Measurements from ENCODE around the gene PEX1. TPM values are rescaled to one million over a fixed set of nuclear protein-coding genes. Genes with fewer than 3 reads are reported as not detected.

PEX1 gene
- total and polyA plus RNA-seq, 2 of the 13 experiments (the other 11 are each of a cell fraction or from before 2014, with no cell fraction given): 16.6 to 22.4 TPM

DNA sequence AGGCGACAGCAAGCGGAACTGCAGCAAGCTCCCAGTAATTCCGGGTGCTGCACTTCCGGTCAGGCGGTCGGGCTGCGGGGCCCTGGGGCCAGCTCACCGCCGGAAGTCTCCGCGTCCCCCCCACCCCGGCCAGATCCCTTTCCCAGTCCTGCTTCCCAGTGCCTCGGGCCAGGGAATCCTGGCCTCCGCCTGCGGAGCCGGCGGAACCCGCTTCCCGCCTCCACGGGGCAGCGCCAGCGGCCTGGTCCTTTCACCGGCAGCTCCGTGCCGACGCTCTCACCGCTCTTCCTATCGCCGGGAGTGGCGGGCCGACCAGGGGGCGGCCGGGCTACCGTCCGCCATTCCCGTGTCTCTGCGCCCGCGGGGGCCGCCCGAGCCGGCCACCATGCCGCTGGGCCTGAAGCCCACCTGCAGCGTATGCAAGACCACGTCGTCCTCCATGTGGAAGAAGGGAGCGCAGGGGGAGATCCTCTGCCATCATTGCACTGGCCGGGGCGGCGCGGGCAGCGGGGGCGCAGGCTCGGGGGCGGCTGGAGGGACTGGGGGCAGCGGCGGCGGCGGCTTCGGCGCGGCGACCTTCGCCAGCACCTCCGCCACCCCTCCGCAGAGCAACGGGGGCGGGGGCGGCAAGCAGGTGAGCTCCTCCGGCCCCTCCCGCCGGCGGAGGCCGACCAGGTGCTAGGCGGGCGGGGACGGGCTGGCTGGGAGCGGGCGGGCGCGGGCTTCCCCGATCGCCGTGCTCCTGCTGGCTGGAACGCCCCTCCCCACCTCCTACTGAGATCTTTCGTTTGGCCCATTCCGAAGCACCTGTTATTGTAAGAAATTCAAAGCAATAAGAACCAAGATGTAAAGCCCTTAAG is 80.7 kb downstream of the PEX1 start, which contains the start of gene GATAD1:
TSS of gene GATAD1 (plus strand) at position 138 of the 860 bp plus-strand sequence. CDS start at position 386, 248 bp downstream.
- intact Hi-C loops (cut with micrococcal nuclease; ENCODE audit: unreplicated experiment) (loop anchor here (1.0 to 5.0 kb wide), 5 partner anchors 23 to 315 kb away; partner anchors contain the start of genes ANKIB1, CYP51A1, KRIT1 and LRRD1), in situ Hi-C loops (cut with HindIII; ENCODE audit: extremely low pct_ligation_motif_present, low pct_unique_long_range_greater_than_20kb) (loop anchor here (25.0 kb wide), 1 partner anchor 615 kb away; no protein-coding TSS in a partner anchor)
- ChIA-PET CTCF (ENCODE audit: low intra/inter-chr PET ratio, low total read pairs) (interaction anchor here (1.5 to 3.0 kb wide), 2 partner anchors 23 to 269 kb away, joined by 5 to 22 read pairs; partner anchors contain the start of gene LRRD1), POLR2A (interaction anchor here (0.7 to 2.6 kb wide), 9 partner anchors 14 to 617 kb away, joined by 3 to 22 read pairs (median 6); partner anchors contain the start of genes ANKIB1, CYP51A1, KRIT1 and LRRD1)
- Histone ChIP-seq H3K4me2 (ENCODE audit: low read depth, low read length) (peak within 1 kb of the TSS; percentile 83), H3K9ac (ENCODE audit: insufficient read depth, low read depth, low read length) (peak within 1 kb of the TSS; percentile 98), H3K4me1 (ENCODE audit: insufficient read depth, low read length) (peaks cover 45% of the 10 kb centered on the region), H3K27me3 (ENCODE audit: control insufficient read depth in 1 of 2, insufficient read depth in 2 of 2, low read length in 2 of 2) (no peaks in the 10 kb centered on the region), H3K79me2 (ENCODE audit: insufficient read depth, low read length) (peaks cover 13% of the 10 kb centered on the region), H3K36me3 (replicated peaks in 1 of 2; ENCODE audit: control insufficient read depth in 1 of 2, insufficient read depth in 2 of 2, low read length in 2 of 2) (peaks cover 6 to 18% of the 10 kb centered on the region in 2 experiments; a peak in 4 of 5 replicates), H3K9me3 (ENCODE audit: low read length) (no peaks in the 10 kb centered on the region), H2AFZ (ENCODE audit: low read length) (peak within 1 kb of the TSS; percentile 87), H3K27ac (ENCODE audit: extremely low read length, insufficient read depth, low read length) (peak within 1 kb of the TSS; percentile 93), H4K20me1 (ENCODE audit: insufficient read depth, low read length) (no peaks in the 10 kb centered on the region), H3K4me3 (replicated peaks in 1 of 3; ENCODE audit: insufficient read depth in 1 of 3, low read depth in 2 of 3, low read length in 3 of 3) (peak within 1 kb of the TSS; percentile 73 to 98 (median 88))
- BruUV-seq (replicated peaks): no TSS peak
- FAIRE-seq (peak; percentile 89), ATAC-seq (peak; percentile 98), DNase-seq (ENCODE audit: low spot score) (peak; percentile 89)
- 0% methylated on average over 1 of the region's 87 CpGs for WGBS (ENCODE audit: low lambda C conversion rate)
- TF ChIP-seq, protein P1, sequence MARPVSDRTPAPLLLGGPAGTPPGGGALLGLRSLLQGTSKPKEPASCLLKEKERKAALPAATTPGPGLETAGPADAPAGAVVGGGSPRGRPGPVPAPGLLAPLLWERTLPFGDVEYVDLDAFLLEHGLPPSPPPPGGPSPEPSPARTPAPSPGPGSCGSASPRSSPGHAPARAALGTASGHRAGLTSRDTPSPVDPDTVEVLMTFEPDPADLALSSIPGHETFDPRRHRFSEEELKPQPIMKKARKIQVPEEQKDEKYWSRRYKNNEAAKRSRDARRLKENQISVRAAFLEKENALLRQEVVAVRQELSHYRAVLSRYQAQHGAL (CRISPR knock-in tag; IDR thresholded peaks at IDR 0.05; ENCODE audit: not compliant biosample characterization): no peak
- TF ChIP-seq BORCS8-MEF2B (CRISPR knock-in tag; IDR thresholded peaks at IDR 0.05) (peak; percentile 82; the same call in 1 of the 2 replicates), KMT2A (CRISPR knock-in tag; IDR thresholded peaks at IDR 0.05) (peak; percentile 84), HCFC1 (IDR thresholded peaks at IDR 0.05; ENCODE audit: low read depth, low read length) (no peak), PPARG (CRISPR knock-in tag; conservative IDR thresholded peaks at IDR 0.05) (peak; percentile 53; the same call in 1 of the 2 replicates), ZFYVE20 (CRISPR knock-in tag; IDR thresholded peaks at IDR 0.05; ENCODE audit: borderline replicate concordance, low read depth) (no peak), IRX3 (CRISPR knock-in tag; IDR thresholded peaks at IDR 0.05; ENCODE audit: borderline replicate concordance, low read depth) (0 out of 2 replicates have a peak, but pooled peaks have one; percentile 55), FOXC1 (CRISPR knock-in tag; IDR thresholded peaks at IDR 0.05; ENCODE audit: borderline replicate concordance) (peak; percentile 58; the same call in 1 of the 2 replicates), ATRX (CRISPR knock-in tag; IDR thresholded peaks at IDR 0.05; ENCODE audit: borderline replicate concordance) (no peak), ZFP1 (CRISPR knock-in tag; IDR thresholded peaks at IDR 0.05) (peak; percentile 54; the same call in 1 of the 2 replicates), ZFAT (CRISPR knock-in tag; conservative IDR thresholded peaks at IDR 0.05) (no peak), FOXK1 (CRISPR knock-in tag; IDR thresholded peaks at IDR 0.05; ENCODE audit: borderline replicate concordance, low read depth) (peak; percentile 40; the same call in 1 of the 2 replicates), NFE2L1 (CRISPR knock-in tag; IDR thresholded peaks at IDR 0.05; ENCODE audit: borderline replicate concordance) (no peak), ZNF3 (CRISPR knock-in tag; IDR thresholded peaks at IDR 0.05) (no peak), SMAD9 (CRISPR knock-in tag; IDR thresholded peaks at IDR 0.05) (no peak; the same call in 1 of the 2 replicates), MED1 (CRISPR knock-in tag; IDR thresholded peaks at IDR 0.05) (no peak; the same call in 1 of the 2 replicates), PBX2 (CRISPR knock-in tag; IDR thresholded peaks at IDR 0.05) (no peak), ZNF235 (CRISPR knock-in tag; IDR thresholded peaks at IDR 0.05; ENCODE audit: borderline replicate concordance) (peak; percentile 33; the same call in 1 of the 2 replicates)
- TF ChIP-seq, protein P2, sequence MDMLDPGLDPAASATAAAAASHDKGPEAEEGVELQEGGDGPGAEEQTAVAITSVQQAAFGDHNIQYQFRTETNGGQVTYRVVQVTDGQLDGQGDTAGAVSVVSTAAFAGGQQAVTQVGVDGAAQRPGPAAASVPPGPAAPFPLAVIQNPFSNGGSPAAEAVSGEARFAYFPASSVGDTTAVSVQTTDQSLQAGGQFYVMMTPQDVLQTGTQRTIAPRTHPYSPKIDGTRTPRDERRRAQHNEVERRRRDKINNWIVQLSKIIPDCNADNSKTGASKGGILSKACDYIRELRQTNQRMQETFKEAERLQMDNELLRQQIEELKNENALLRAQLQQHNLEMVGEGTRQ (IDR thresholded peaks at IDR 0.05; ENCODE audit: low read depth, low read length): no peak
- TF ChIP-seq, protein P2 (CRISPR knock-in tag; IDR thresholded peaks at IDR 0.05; ENCODE audit: borderline replicate concordance): peak; percentile 49; the same call in 1 of the 2 replicates
